ENCODE data around the gene FHOD1. TPM values are rescaled to one million over a fixed set of nuclear protein-coding genes. Genes with fewer than 3 reads are reported as not detected.
A peak's percentile ranks its signal among the peaks of the same experiment; 100 is the strongest.

Gene FHOD1
- total and polyA plus RNA-seq, 2 of the 13 experiments (the other 11 are each of a cell fraction or from before 2014, with no cell fraction given) = 20.0 to 20.8 TPM

DNA sequence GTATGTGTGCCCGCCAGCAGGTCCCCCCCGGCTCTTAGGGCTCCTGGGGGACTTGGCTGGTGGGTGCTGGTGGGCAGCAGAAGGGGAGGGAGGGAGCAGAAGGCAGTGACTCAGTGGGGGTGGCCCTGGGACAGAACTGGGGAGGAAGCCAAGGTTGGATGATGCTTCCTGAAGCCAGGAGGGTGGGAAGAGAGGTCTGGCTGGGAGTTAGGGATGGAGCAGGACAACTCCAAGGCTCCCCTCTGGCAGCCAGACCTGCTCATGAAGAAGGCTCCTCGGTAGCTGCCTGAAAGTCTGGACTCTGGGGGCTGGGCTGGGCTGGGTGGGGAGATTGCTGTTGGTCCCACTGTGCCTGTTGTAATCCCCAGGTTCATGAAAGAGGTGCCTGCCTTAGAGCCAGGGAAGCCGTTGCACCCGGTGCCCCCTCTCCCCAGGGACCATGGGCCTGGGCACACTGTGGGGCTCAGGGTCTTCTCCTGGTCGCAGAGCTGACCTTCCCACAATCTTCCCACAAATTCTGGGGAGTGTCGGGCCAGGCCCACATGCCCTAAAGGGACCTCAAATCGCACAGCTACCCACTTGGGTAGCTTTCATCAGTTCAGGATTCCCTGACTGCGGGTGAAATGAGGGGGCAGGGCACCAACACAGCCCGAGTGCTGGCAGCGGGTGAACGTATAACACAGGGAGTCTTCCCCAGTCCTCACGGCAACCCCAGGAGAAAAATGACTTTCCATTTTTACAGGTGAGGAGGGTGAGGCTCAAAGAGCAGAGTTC, 30.9 kb upstream of the FHOD1 start (continued):
- no peak for TF ChIP-seq NKX3-1 (CRISPR knock-in tag; IDR thresholded peaks at IDR 0.05)
- TF ChIP-seq, protein P1, sequence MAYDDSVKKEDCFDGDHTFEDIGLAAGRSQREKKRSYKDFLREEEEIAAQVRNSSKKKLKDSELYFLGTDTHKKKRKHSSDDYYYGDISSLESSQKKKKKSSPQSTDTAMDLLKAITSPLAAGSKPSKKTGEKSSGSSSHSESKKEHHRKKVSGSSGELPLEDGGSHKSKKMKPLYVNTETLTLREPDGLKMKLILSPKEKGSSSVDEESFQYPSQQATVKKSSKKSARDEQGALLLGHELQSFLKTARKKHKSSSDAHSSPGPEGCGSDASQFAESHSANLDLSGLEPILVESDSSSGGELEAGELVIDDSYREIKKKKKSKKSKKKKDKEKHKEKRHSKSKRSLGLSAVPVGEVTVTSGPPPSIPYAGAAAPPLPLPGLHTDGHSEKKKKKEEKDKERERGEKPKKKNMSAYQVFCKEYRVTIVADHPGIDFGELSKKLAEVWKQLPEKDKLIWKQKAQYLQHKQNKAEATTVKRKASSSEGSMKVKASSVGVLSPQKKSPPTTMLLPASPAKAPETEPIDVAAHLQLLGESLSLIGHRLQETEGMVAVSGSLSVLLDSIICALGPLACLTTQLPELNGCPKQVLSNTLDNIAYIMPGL (CRISPR knock-in tag; IDR thresholded peaks at IDR 0.05; ENCODE audit: borderline replicate concordance in 1 of 2, low read depth in 1 of 2) = peak in 1 of 2 experiments; percentile 82; a peak in 2 of 4 replicates
- no peak for TF ChIP-seq TSC22D2 (CRISPR knock-in tag; IDR thresholded peaks at IDR 0.05; ENCODE audit: borderline replicate concordance)
- TF ChIP-seq KMT2A (CRISPR knock-in tag; IDR thresholded peaks at IDR 0.05) = no peak
- peak; percentile 3 for TF ChIP-seq JARID2 (CRISPR knock-in tag; IDR thresholded peaks at IDR 0.05; ENCODE audit: insufficient replicate concordance)
- TF ChIP-seq, protein P2, sequence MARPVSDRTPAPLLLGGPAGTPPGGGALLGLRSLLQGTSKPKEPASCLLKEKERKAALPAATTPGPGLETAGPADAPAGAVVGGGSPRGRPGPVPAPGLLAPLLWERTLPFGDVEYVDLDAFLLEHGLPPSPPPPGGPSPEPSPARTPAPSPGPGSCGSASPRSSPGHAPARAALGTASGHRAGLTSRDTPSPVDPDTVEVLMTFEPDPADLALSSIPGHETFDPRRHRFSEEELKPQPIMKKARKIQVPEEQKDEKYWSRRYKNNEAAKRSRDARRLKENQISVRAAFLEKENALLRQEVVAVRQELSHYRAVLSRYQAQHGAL (CRISPR knock-in tag; IDR thresholded peaks at IDR 0.05; ENCODE audit: not compliant biosample characterization) = no peak
- no peak for TF ChIP-seq SIN3A (IDR thresholded peaks at IDR 0.05; ENCODE audit: borderline replicate concordance, low read depth, low read length)
- TF ChIP-seq, protein P3, sequence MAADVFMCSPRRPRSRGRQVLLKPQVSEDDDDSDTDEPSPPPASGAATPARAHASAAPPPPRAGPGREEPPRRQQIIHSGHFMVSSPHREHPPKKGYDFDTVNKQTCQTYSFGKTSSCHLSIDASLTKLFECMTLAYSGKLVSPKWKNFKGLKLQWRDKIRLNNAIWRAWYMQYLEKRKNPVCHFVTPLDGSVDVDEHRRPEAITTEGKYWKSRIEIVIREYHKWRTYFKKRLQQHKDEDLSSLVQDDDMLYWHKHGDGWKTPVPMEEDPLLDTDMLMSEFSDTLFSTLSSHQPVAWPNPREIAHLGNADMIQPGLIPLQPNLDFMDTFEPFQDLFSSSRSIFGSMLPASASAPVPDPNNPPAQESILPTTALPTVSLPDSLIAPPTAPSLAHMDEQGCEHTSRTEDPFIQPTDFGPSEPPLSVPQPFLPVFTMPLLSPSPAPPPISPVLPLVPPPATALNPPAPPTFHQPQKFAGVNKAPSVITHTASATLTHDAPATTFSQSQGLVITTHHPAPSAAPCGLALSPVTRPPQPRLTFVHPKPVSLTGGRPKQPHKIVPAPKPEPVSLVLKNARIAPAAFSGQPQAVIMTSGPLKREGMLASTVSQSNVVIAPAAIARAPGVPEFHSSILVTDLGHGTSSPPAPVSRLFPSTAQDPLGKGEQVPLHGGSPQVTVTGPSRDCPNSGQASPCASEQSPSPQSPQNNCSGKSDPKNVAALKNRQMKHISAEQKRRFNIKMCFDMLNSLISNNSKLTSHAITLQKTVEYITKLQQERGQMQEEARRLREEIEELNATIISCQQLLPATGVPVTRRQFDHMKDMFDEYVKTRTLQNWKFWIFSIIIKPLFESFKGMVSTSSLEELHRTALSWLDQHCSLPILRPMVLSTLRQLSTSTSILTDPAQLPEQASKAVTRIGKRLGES (CRISPR knock-in tag; IDR thresholded peaks at IDR 0.05; ENCODE audit: borderline replicate concordance) = no peak
- TF ChIP-seq, protein P4, sequence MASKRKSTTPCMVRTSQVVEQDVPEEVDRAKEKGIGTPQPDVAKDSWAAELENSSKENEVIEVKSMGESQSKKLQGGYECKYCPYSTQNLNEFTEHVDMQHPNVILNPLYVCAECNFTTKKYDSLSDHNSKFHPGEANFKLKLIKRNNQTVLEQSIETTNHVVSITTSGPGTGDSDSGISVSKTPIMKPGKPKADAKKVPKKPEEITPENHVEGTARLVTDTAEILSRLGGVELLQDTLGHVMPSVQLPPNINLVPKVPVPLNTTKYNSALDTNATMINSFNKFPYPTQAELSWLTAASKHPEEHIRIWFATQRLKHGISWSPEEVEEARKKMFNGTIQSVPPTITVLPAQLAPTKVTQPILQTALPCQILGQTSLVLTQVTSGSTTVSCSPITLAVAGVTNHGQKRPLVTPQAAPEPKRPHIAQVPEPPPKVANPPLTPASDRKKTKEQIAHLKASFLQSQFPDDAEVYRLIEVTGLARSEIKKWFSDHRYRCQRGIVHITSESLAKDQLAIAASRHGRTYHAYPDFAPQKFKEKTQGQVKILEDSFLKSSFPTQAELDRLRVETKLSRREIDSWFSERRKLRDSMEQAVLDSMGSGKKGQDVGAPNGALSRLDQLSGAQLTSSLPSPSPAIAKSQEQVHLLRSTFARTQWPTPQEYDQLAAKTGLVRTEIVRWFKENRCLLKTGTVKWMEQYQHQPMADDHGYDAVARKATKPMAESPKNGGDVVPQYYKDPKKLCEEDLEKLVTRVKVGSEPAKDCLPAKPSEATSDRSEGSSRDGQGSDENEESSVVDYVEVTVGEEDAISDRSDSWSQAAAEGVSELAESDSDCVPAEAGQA (IDR thresholded peaks at IDR 0.05; ENCODE audit: low read depth) = no peak
- TF ChIP-seq, protein P4 (CRISPR knock-in tag; IDR thresholded peaks at IDR 0.05; ENCODE audit: borderline replicate concordance) = no peak
- TF ChIP-seq, protein P5, sequence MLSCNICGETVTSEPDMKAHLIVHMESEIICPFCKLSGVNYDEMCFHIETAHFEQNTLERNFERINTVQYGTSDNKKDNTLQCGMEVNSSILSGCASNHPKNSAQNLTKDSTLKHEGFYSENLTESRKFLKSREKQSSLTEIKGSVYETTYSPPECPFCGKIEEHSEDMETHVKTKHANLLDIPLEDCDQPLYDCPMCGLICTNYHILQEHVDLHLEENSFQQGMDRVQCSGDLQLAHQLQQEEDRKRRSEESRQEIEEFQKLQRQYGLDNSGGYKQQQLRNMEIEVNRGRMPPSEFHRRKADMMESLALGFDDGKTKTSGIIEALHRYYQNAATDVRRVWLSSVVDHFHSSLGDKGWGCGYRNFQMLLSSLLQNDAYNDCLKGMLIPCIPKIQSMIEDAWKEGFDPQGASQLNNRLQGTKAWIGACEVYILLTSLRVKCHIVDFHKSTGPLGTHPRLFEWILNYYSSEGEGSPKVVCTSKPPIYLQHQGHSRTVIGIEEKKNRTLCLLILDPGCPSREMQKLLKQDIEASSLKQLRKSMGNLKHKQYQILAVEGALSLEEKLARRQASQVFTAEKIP (CRISPR knock-in tag; IDR thresholded peaks at IDR 0.05; ENCODE audit: borderline replicate concordance) = no peak
- TF ChIP-seq, protein P6, sequence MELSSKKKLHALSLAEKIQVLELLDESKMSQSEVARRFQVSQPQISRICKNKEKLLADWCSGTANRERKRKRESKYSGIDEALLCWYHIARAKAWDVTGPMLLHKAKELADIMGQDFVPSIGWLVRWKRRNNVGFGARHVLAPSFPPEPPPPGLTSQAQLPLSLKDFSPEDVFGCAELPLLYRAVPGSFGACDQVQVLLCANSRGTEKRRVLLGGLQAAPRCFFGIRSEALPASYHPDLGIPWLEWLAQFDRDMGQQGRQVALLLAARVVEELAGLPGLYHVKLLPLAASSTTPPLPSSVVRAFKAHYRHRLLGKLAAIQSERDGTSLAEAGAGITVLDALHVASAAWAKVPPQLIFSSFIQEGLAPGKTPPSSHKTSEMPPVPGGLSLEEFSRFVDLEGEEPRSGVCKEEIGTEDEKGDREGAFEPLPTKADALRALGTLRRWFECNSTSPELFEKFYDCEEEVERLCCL (CRISPR knock-in tag; IDR thresholded peaks at IDR 0.05; ENCODE audit: borderline replicate concordance) = peak; percentile 31
